Activated T-helper 1 cell treated with anti-CD3 and anti-CD28 coated beads, Interleukin-12 subunit alpha, Interleukin-12 subunit beta, Interleukin-2, Interleukin-4 antibody, amounts not matched to agents 30 ng/mL and 10 ng/mL and 1 ng/mL, durations not matched to agents 14 hours and 24 hours and 36 hours (primary cell): ENCODE measurements around the gene RHPN2. TPM values are rescaled to one million over a fixed set of nuclear protein-coding genes. Genes with fewer than 3 reads are reported as not detected.
"Not testable (repeated sequence)": the region's sequence is repeated elsewhere in the genome, so short reads cannot be mapped to it uniquely, and the experiment has no call there.

Source experiments
- DNase-seq: peaks from one replicate; pipeline ENCODE4 v3.0.0; 2021; ENCODE audit warnings: low spot score
- H3K27ac Mint-ChIP-seq: one replicate; pipeline ENCODE4 v1.8.0; 2021; ENCODE audit warnings: mild to moderate bottlenecking, mixed read lengths
- H3K27me3 Mint-ChIP-seq: one replicate; pipeline ENCODE4 v1.8.0; 2022; ENCODE audit warnings: mild to moderate bottlenecking, moderate library complexity, mixed read lengths; ENCODE audit not compliant: insufficient read depth
- H3K36me3 Mint-ChIP-seq: one replicate; pipeline ENCODE4 v1.8.0; 2021; ENCODE audit warnings: low read depth, mixed read lengths
- H3K4me1 Mint-ChIP-seq: one replicate; pipeline ENCODE4 v1.8.0; 2021; ENCODE audit warnings: low read depth, mixed read lengths
- H3K4me3 Mint-ChIP-seq: one replicate; pipeline ENCODE4 v1.8.0; 2021; ENCODE audit warnings: mild to moderate bottlenecking, moderate library complexity, mixed read lengths
- H3K9me3 Mint-ChIP-seq: one replicate; pipeline ENCODE4 v1.8.0; 2021; ENCODE audit warnings: mixed read lengths
- intact Hi-C: fragments of 100-400 bp; cut with micrococcal nuclease; formaldehyde crosslinking; loops from one replicate; pipeline ENCODE4 v1.15.1; 2024
- total RNA-seq: library from RNA; stranded (reverse); gene quantifications from 2 replicates; pipeline ENCODE4 v1.2.3, GENCODE V29; 2022

The RHPN2 gene
- total RNA-seq, 1 donor from 2014 or later = 2.5 TPM

GRCh38 chr19:33036370-33037167 is 28.1 kb downstream of the RHPN2 start:
- H3K9me3 Mint-ChIP-seq, H3K36me3 Mint-ChIP-seq, DNase-seq, H3K4me3 Mint-ChIP-seq, H3K27me3 Mint-ChIP-seq, H3K27ac Mint-ChIP-seq, intact Hi-C loops: not testable (repeated sequence)
- H3K4me1 Mint-ChIP-seq = peaks cover 13% of the 10 kb centered on the region

GRCh38 chr19:33035461-33035860 is 29.2 kb downstream of the RHPN2 start:
- Mint-ChIP-seq H3K9me3 (no peaks in the 10 kb centered on the region), H3K27me3 (no peaks in the 10 kb centered on the region), H3K27ac (no peak overlapping the region), H3K4me3 (no peak overlapping the region), H3K4me1 (peaks cover 13% of the 10 kb centered on the region), H3K36me3 (no peaks in the 10 kb centered on the region)
- DNase-seq = no peak
- intact Hi-C loops = no loop called here

GRCh38 chr19:33032218-33032781 is 32.4 kb downstream of the RHPN2 start:
- H3K4me1 Mint-ChIP-seq = peaks cover 4% of the 10 kb centered on the region
- no peak for DNase-seq
- H3K36me3 Mint-ChIP-seq = no peaks in the 10 kb centered on the region
- H3K27me3 Mint-ChIP-seq = no peaks in the 10 kb centered on the region
- H3K4me3 Mint-ChIP-seq = no peak overlapping the region
- peaks cover 4% of the 10 kb centered on the region for H3K9me3 Mint-ChIP-seq
- H3K27ac Mint-ChIP-seq = no peak overlapping the region
- intact Hi-C loops = no loop called here

DNA sequence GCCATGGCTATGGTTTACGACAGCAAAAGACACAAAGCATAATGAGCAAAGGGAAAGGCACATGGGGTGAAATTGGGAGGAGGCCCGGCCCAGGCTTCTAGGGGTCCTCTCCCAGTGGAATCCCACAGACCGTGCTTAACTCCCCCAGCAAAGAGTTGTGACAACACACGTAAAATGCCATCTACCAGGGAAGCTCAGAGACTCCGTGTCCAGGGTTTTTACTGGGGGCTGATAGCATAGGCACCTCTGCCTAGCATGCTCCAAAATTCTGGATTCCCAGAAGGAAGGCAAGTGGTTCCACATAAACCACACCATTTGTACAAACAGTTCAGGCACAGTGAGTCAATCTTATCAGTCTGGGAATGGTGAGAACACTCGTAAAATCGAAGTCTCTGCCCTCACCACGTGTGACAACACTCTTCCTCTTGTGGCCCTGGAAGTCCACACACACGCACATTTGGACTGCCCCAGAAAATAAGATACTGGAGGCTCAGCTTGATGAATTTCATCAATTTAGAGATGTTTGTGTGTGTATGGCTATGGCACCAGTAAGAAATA is 34.9 kb downstream of the RHPN2 start:
- intact Hi-C loops = no loop called here
- H3K27me3 Mint-ChIP-seq = no peaks in the 10 kb centered on the region
- H3K36me3 Mint-ChIP-seq = no peaks in the 10 kb centered on the region
- H3K27ac Mint-ChIP-seq = no peak overlapping the region
- no peak for DNase-seq
- H3K9me3 Mint-ChIP-seq = peaks cover 4% of the 10 kb centered on the region
- H3K4me3 Mint-ChIP-seq = no peak overlapping the region
- H3K4me1 Mint-ChIP-seq = no peaks in the 10 kb centered on the region

DNA sequence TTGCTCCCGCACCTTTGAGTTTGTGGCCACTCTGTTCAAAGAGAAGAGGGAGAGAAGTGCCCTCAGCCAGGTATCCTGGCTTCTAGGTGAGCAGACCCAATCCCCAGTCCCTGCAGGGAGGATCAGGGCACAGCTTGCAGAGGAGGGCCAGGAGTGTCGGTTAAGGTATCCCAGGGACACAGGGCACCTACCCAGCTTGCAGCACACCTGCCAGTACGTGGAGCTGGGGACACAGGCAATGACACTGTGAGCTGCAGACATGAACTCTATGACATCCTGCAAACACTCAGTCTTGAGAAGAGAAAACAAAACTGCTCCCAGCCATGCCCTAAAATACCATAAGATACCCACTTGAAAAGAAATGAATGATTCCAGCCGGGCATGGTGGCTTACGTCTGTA is 38.1 kb downstream of the RHPN2 start:
- H3K4me3 Mint-ChIP-seq, H3K4me1 Mint-ChIP-seq, intact Hi-C loops, DNase-seq, H3K36me3 Mint-ChIP-seq, H3K9me3 Mint-ChIP-seq, H3K27ac Mint-ChIP-seq, H3K27me3 Mint-ChIP-seq: not testable (repeated sequence)

DNA sequence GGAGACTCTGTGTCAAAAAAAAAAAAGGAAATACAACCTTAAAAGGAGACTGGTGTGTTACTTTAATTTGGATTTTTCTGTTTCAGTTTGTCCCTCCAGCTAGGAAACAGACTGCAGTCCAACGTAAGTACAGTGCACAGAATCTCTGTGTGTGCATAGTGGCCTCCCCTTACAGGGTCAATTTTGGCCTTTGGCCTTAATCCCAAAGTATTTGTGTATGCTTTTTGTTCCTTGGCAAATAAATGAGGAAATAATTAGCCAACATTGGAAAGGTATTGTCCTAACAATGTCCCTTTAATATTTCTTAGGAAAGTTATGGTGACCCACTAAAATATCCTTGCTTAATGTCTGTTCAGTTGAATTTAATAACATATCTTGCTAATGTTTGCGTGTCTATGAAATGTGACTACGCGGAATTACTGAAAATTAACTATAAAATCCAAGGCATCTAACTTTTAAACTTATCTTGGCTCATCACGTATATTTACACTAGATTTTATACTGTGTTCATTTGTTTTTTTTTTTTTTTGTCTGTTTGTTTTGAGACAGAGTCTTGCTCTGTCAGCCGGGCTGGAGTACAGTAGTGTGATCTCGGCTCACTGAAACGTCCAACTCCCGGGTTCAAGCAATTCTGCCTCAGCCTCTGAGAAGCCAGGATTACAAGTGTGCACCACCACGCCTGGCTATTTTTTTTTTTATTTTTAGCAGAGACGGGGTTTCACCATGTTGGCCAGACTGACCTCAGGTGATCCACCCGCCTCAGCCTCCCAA is 39.0 kb downstream of the RHPN2 start:
- not testable (repeated sequence) for H3K27me3 Mint-ChIP-seq, H3K9me3 Mint-ChIP-seq

DNA sequence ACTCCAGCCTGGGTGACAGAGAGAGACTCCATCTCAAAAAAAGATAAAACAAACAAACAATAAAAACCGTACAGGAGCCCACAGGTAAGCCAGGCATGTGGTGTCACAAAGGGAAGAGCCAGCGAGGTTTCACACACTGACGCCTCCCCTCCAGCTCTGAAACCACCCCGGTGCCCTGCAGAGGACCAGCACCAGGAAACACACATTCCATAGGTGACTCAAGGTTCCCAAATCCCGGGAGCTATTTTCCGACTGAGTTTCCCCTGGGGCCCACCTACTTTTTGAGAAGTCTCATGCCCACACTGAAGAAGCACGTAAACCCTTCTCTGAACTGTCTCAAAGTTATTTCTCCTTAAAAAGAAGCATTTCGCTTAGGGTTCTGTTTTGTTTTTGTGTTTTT is 40.3 kb downstream of the RHPN2 start:
- Mint-ChIP-seq H3K27me3 (no peaks in the 10 kb centered on the region), H3K9me3 (peaks cover 4% of the 10 kb centered on the region), H3K4me1 (no peaks in the 10 kb centered on the region), H3K4me3 (no peak overlapping the region), H3K36me3 (no peaks in the 10 kb centered on the region), H3K27ac (no peak overlapping the region)
- DNase-seq = no peak
- intact Hi-C loops = no loop called here

More for the DNA sequence above, 39.0 kb downstream of the RHPN2 start:
- intact Hi-C loops, H3K27ac Mint-ChIP-seq, H3K4me1 Mint-ChIP-seq, DNase-seq, H3K4me3 Mint-ChIP-seq, H3K36me3 Mint-ChIP-seq: not testable (repeated sequence)

- Mint-ChIP-seq H3K4me1 (no peaks in the 10 kb centered on the region), H3K36me3 (no peaks in the 10 kb centered on the region), H3K4me3 (no peak overlapping the region), H3K27me3 (no peaks in the 10 kb centered on the region), H3K27ac (no peak overlapping the region), H3K9me3 (no peaks in the 10 kb centered on the region)
- no peak for DNase-seq
- intact Hi-C loops = no loop called here
Observed at GRCh38 chr19:33022472-33023116, 42.1 kb downstream of the RHPN2 start.

GRCh38 chr19:33010891-33011290 is 53.8 kb downstream of the RHPN2 start:
- DNase-seq, H3K36me3 Mint-ChIP-seq, H3K9me3 Mint-ChIP-seq, H3K4me3 Mint-ChIP-seq, H3K4me1 Mint-ChIP-seq, intact Hi-C loops, H3K27ac Mint-ChIP-seq, H3K27me3 Mint-ChIP-seq: not testable (repeated sequence)

GRCh38 chr19:33008738-33009137 is 56.0 kb downstream of the RHPN2 start:
- no peak overlapping the region for H3K4me3 Mint-ChIP-seq
- H3K4me1 Mint-ChIP-seq = no peaks in the 10 kb centered on the region
- intact Hi-C loops = no loop called here
- H3K27ac Mint-ChIP-seq = no peak overlapping the region
- no peaks in the 10 kb centered on the region for H3K9me3 Mint-ChIP-seq
- no peaks in the 10 kb centered on the region for H3K36me3 Mint-ChIP-seq
- DNase-seq = no peak
- no peaks in the 10 kb centered on the region for H3K27me3 Mint-ChIP-seq

- Mint-ChIP-seq H3K36me3 (peaks cover 3% of the 10 kb centered on the region), H3K4me1 (peaks cover 4% of the 10 kb centered on the region), H3K27ac (no peak overlapping the region), H3K9me3 (no peaks in the 10 kb centered on the region), H3K27me3 (no peaks in the 10 kb centered on the region), H3K4me3 (no peak overlapping the region)
- DNase-seq = no peak
- intact Hi-C loops = no loop called here
Observed at GRCh38 chr19:33005440-33005839, 59.2 kb downstream of the RHPN2 start.

DNA sequence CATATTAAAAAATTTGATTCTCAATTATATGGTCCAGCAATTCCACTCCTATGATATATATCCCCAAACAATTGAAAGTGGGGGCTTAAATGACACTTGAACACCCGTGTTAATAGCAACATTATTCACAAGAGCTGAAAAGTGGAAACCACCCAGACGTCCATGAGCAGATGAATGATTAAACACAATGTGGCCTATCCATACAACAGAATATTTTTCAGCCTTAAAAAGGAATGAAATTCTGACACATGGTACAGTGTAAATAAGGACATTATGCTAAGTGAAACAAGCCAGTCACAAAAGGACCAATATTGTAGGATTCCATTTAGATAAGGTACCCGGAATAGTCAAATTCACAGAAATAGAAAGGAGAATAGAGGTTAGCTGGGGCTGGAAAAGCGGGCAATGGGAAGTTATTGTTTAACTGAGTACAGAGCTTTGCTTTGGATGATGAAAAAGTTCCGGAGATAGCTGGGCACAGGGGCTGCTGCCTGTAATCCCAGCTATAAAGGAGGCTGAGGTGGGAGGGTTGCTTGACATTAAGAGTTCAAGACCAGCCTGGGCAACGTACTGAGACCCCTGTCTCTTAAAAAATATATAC is 61.2 kb downstream of the RHPN2 start:
- H3K4me1 Mint-ChIP-seq, H3K36me3 Mint-ChIP-seq, intact Hi-C loops, H3K4me3 Mint-ChIP-seq, H3K27me3 Mint-ChIP-seq, H3K27ac Mint-ChIP-seq, DNase-seq, H3K9me3 Mint-ChIP-seq: not testable (repeated sequence)
